ENCODE data around the gene IL1RAPL2.

DNA sequence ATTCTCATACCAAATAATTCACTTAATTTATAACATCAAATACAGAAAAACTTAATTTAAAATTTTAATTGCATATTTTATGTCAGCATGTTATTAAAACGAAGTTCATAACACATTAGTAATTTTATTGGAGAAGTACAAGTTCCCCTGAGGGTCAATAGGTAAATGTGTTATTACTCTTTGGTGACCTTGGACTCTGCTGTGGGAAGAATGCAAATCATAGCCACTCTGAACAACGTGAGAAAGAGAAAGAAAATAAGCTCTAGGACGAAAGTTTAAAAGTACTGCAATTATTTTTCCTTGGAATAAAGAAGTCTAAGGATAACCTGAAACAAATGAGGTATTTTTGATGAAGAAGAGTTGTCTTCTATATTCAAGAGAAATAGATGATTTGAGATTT is 115.2 kb downstream of the IL1RAPL2 start:
- TF ChIP-seq TEAD4 (IDR thresholded peaks at IDR 0.05), result no peak
- TF ChIP-seq NFIC (IDR thresholded peaks at IDR 0.05), result no peak
- TF ChIP-seq, protein P1, sequence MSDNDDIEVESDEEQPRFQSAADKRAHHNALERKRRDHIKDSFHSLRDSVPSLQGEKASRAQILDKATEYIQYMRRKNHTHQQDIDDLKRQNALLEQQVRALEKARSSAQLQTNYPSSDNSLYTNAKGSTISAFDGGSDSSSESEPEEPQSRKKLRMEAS (IDR thresholded peaks at IDR 0.05), result no peak
- TF ChIP-seq TAF1 (IDR thresholded peaks at IDR 0.05; ENCODE audit: low read depth), result no peak
- TF ChIP-seq RAD21 (IDR thresholded peaks at IDR 0.05; ENCODE audit: low read depth), result no peak
- TF ChIP-seq CREB1 (IDR thresholded peaks at IDR 0.05; ENCODE audit: low read depth), result no peak
- TF ChIP-seq, protein P2, sequence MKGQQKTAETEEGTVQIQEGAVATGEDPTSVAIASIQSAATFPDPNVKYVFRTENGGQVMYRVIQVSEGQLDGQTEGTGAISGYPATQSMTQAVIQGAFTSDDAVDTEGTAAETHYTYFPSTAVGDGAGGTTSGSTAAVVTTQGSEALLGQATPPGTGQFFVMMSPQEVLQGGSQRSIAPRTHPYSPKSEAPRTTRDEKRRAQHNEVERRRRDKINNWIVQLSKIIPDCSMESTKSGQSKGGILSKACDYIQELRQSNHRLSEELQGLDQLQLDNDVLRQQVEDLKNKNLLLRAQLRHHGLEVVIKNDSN (IDR thresholded peaks at IDR 0.05), result no peak
- TF ChIP-seq, protein P3, sequence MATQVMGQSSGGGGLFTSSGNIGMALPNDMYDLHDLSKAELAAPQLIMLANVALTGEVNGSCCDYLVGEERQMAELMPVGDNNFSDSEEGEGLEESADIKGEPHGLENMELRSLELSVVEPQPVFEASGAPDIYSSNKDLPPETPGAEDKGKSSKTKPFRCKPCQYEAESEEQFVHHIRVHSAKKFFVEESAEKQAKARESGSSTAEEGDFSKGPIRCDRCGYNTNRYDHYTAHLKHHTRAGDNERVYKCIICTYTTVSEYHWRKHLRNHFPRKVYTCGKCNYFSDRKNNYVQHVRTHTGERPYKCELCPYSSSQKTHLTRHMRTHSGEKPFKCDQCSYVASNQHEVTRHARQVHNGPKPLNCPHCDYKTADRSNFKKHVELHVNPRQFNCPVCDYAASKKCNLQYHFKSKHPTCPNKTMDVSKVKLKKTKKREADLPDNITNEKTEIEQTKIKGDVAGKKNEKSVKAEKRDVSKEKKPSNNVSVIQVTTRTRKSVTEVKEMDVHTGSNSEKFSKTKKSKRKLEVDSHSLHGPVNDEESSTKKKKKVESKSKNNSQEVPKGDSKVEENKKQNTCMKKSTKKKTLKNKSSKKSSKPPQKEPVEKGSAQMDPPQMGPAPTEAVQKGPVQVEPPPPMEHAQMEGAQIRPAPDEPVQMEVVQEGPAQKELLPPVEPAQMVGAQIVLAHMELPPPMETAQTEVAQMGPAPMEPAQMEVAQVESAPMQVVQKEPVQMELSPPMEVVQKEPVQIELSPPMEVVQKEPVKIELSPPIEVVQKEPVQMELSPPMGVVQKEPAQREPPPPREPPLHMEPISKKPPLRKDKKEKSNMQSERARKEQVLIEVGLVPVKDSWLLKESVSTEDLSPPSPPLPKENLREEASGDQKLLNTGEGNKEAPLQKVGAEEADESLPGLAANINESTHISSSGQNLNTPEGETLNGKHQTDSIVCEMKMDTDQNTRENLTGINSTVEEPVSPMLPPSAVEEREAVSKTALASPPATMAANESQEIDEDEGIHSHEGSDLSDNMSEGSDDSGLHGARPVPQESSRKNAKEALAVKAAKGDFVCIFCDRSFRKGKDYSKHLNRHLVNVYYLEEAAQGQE (IDR thresholded peaks at IDR 0.05; ENCODE audit: low read depth), result no peak
- no peak for TF ChIP-seq YY1 (IDR thresholded peaks at IDR 0.05; ENCODE audit: low read depth)
- TF ChIP-seq CEBPB (IDR thresholded peaks at IDR 0.05), result no peak
- TF ChIP-seq EP300 (IDR thresholded peaks at IDR 0.05; ENCODE audit: borderline replicate concordance), result no peak
- TF ChIP-seq FOXM1 (IDR thresholded peaks at IDR 0.05; ENCODE audit: borderline replicate concordance, low read depth), result no peak
- no peak for TF ChIP-seq TCF12 (IDR thresholded peaks at IDR 0.05; ENCODE audit: low read depth)
